PC-3 (cell line): ENCODE data around the gene SBK1. TPM values are rescaled to one million over a fixed set of nuclear protein-coding genes. Genes with fewer than 3 reads are reported as not detected.

ENCODE experiments used
- ATAC-seq: fragments of 200-7000 bp; cut with Tn5 transposase; 2 replicates; pipeline ENCODE4 v1.9.1; 2020; ENCODE audit warnings: mild to moderate bottlenecking, moderate library complexity
- BruUV-seq: library from RNA; stranded (reverse); fragments of 400-500 nt; replicated peaks from 2 replicates; lab custom pipeline; 2021; lab: Mats Ljungman, UMichigan
- CTCF ChIA-PET: fragments of 300-600 bp; sonication (Branson Sonifier 250); formaldehyde crosslinking; loops from one replicate; lab custom pipeline; 2022; ENCODE audit warnings: antibody characterized with exemption; lab: Charles Lee
- POLR2A ChIA-PET: fragments of 300-600 bp; sonication (Branson Sonifier 250); formaldehyde crosslinking; loops from one replicate; lab custom pipeline; 2022; ENCODE audit warnings: antibody characterized with exemption; ENCODE audit not compliant: unreplicated experiment; lab: Charles Lee
- DNase-seq: peaks from one replicate; pipeline ENCODE4 v3.0.0-alpha.2; 2015
- H2AFZ ChIP-seq: fragments of 300-600 bp; sonication (generic); 2 replicates; pipeline ENCODE4 v1.6.0; 2016; ENCODE audit warnings: antibody characterized with exemption, low read length
- H3F3A ChIP-seq: fragments of 300-600 bp; sonication (generic); one replicate; pipeline ENCODE4 v1.6.0; 2017; ENCODE audit warnings: antibody characterized with exemption, low read length, control low read depth, mild to moderate bottlenecking; ENCODE audit not compliant: unreplicated experiment
- H3K27ac ChIP-seq: fragments of 300-600 bp; sonication (generic); 2 replicates; pipeline ENCODE4 v1.5.1; 2016; ENCODE audit warnings: mild to moderate bottlenecking, low read length
- H3K27me3 ChIP-seq: fragments of 300-600 bp; sonication (generic); 2 replicates; pipeline ENCODE4 v1.6.1; 2016; ENCODE audit warnings: low read length, mixed read lengths
- H3K36me3 ChIP-seq: fragments of 300-600 bp; sonication (generic); 2 replicates; pipeline ENCODE4 v1.6.1; 2016; ENCODE audit warnings: low read depth, mixed run types, low read length, mixed read lengths
- H3K4me1 ChIP-seq: fragments of 300-600 bp; sonication (generic); 2 replicates; pipeline ENCODE4 v1.5.1; 2016; ENCODE audit warnings: low read length; ENCODE audit not compliant: insufficient read depth
- H3K4me2 ChIP-seq: fragments of 300-600 bp; sonication (generic); 2 replicates; pipeline ENCODE4 v1.6.0; 2016; ENCODE audit warnings: low read length
- H3K4me3 ChIP-seq: fragments of 300-600 bp; sonication (generic); 2 replicates; pipeline ENCODE4 v1.5.1; 2016; ENCODE audit warnings: mild to moderate bottlenecking, low read length, mixed read lengths
- H3K79me2 ChIP-seq: fragments of 300-600 bp; sonication (generic); 2 replicates; pipeline ENCODE4 v1.6.1; 2017; ENCODE audit warnings: low read length, mixed read lengths
- H3K9ac ChIP-seq: fragments of 300-600 bp; sonication (generic); 2 replicates; pipeline ENCODE4 v1.6.0; 2016; ENCODE audit warnings: mild to moderate bottlenecking, low read length
- H3K9me2 ChIP-seq: fragments of 300-600 bp; sonication (generic); replicated peaks from 2 replicates; pipeline ENCODE4 v1.6.1; 2016; ENCODE audit warnings: mixed run types, low read length, mixed read lengths
- H3K9me3 ChIP-seq: fragments of 300-600 bp; sonication (generic); 2 replicates; pipeline ENCODE4 v1.6.1; 2016; ENCODE audit warnings: low read length, mixed read lengths
- H4K20me1 ChIP-seq: fragments of 300-600 bp; sonication (generic); 2 replicates; pipeline ENCODE4 v1.6.1; 2016; ENCODE audit warnings: low read length, mixed read lengths
- EZH2 ChIP-seq: fragments of 300-600 bp; sonication (generic); IDR thresholded peaks from one replicate; pipeline ENCODE4 v1.6.1; 2017; ENCODE audit warnings: antibody characterized with exemption, mild to moderate bottlenecking, low read length; ENCODE audit not compliant: unreplicated experiment
- EZH2phosphoT487 ChIP-seq: fragments of 300-600 bp; sonication (generic); IDR thresholded peaks from 2 replicates; pipeline ENCODE4 v1.6.1; 2018; ENCODE audit warnings: mild to moderate bottlenecking, antibody characterized with exemption, low read length, borderline replicate concordance
- intact Hi-C: fragments of 100-400 bp; cut with micrococcal nuclease; formaldehyde crosslinking; loops from 2 replicates; pipeline ENCODE4 v1.9.0; 2023
- total RNA-seq: library from RNA; depleted of rRNA; stranded (reverse); fragments of >200 nt; gene quantifications from 2 replicates; pipeline ENCODE4 v1.2.3, GENCODE V29; 2014
- TF ChIP-seq, protein P1 (sequence below): fragments of 300-600 bp; sonication (generic); conservative IDR thresholded peaks from 2 replicates; pipeline ENCODE4 v1.5.1; 2017; ENCODE audit warnings: antibody characterized with exemption, low read depth, mild to moderate bottlenecking, low read length

SBK1 gene
- total RNA-seq, 1 experiment from 2014 or later, result 0.95 TPM

DNA sequence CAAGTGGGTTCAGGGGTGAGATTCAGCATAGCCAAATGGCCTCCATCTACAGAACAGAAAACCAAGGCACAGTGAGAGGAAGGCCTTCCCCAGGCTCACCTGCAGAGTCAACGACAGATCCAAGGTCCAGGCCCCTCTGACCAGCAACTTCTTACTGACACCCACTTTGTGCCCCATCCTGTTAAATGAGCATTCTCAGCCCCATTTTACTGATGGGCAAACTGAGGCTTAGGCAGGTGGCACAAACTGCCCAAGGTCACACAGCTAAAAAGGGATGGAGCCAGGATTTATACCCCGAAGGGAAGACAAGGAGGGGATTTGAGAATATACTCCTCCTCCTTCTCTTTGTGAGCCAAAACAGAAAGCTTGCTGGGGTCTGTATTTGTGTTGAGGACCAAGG lies 9.3 kb downstream of the SBK1 start:
- intact Hi-C loops, result no loop called here
- H3K9me3 ChIP-seq, result no peaks in the 10 kb centered on the region
- H2AFZ ChIP-seq, result no peak overlapping the region
- H3K27ac ChIP-seq, result no peak overlapping the region
- no peak for ATAC-seq
- H4K20me1 ChIP-seq, result no peaks in the 10 kb centered on the region
- ChIA-PET CTCF (no interaction called here), POLR2A (no interaction called here)
- H3K4me1 ChIP-seq, result no peaks in the 10 kb centered on the region
- no peak overlapping the region for H3K4me2 ChIP-seq
- no peak for DNase-seq
- H3K27me3 ChIP-seq, result no peaks in the 10 kb centered on the region
- H3K36me3 ChIP-seq, result no peaks in the 10 kb centered on the region
- H3K79me2 ChIP-seq, result no peaks in the 10 kb centered on the region
- no peak overlapping the region for H3K9ac ChIP-seq
- no peaks in the 10 kb centered on the region for H3K9me2 ChIP-seq
- TF ChIP-seq EZH2, result no peak
- TF ChIP-seq, protein P1, sequence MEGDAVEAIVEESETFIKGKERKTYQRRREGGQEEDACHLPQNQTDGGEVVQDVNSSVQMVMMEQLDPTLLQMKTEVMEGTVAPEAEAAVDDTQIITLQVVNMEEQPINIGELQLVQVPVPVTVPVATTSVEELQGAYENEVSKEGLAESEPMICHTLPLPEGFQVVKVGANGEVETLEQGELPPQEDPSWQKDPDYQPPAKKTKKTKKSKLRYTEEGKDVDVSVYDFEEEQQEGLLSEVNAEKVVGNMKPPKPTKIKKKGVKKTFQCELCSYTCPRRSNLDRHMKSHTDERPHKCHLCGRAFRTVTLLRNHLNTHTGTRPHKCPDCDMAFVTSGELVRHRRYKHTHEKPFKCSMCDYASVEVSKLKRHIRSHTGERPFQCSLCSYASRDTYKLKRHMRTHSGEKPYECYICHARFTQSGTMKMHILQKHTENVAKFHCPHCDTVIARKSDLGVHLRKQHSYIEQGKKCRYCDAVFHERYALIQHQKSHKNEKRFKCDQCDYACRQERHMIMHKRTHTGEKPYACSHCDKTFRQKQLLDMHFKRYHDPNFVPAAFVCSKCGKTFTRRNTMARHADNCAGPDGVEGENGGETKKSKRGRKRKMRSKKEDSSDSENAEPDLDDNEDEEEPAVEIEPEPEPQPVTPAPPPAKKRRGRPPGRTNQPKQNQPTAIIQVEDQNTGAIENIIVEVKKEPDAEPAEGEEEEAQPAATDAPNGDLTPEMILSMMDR, result no peak
- no peak for TF ChIP-seq EZH2phosphoT487
- no peak overlapping the region for H3K4me3 ChIP-seq
- no peaks in the 10 kb centered on the region for H3F3A ChIP-seq
- no TSS peak for BruUV-seq

DNA sequence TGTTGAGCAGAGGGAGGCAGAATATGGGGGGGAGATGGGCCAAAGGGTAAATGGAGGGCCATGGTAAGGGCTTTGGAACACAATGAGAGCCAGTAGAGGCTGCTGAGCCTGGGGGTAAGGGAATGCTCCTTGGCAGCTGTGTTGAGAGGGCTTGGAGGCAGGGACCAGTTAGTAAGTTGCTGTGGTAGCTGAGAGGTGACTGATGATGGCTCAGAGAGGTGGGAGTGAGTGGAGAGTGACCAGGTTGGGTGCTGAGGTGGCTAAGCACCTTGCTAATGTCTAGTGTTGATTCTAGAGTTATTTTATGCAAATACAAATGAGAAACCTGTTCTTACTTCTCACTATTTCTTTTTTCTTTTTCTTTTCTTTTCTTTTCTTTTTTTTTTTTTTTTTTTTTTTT lies 10.8 kb downstream of the SBK1 start:
- Histone ChIP-seq H2AFZ (no peak overlapping the region), H4K20me1 (no peaks in the 10 kb centered on the region), H3K79me2 (no peaks in the 10 kb centered on the region), H3K27ac (no peak overlapping the region), H3K9ac (no peak overlapping the region), H3K36me3 (no peaks in the 10 kb centered on the region), H3K4me3 (no peak overlapping the region), H3K9me3 (no peaks in the 10 kb centered on the region), H3F3A (no peaks in the 10 kb centered on the region), H3K9me2 (no peaks in the 10 kb centered on the region), H3K27me3 (no peaks in the 10 kb centered on the region), H3K4me2 (no peak overlapping the region), H3K4me1 (no peaks in the 10 kb centered on the region)
- ATAC-seq (no peak), DNase-seq (no peak)
- ChIA-PET CTCF (no interaction called here), POLR2A (no interaction called here)
- TF ChIP-seq, protein P1, result no peak
- TF ChIP-seq EZH2 (no peak), EZH2phosphoT487 (no peak)
- BruUV-seq, result no TSS peak
- intact Hi-C loops, result no loop called here

DNA sequence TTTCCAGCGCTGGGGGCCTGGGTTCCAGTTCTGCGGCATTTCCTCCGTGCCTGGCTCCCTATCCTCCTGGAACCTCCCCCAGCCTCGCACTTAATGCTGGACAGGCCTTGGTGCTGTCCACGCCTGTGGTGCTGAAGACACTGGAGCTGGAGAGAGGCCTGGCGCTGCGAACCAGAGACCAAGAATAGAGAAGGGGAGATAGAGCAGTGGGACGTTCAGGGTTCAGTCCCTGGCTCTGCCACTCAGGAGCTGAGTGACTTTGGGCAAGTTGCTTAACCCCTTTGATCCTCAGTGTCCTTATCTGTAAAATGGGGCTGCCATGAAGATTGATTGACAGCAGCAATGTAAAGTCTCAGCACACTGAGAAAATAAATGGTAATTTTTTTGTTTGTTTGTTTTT lies 11.9 kb downstream of the SBK1 start:
- H3K79me2 ChIP-seq, result no peaks in the 10 kb centered on the region
- ATAC-seq, result no peak
- no TSS peak for BruUV-seq
- no peaks in the 10 kb centered on the region for H3K36me3 ChIP-seq
- H3K4me2 ChIP-seq, result no peak overlapping the region
- H3K4me1 ChIP-seq, result no peaks in the 10 kb centered on the region
- no peak overlapping the region for H3K9ac ChIP-seq
- TF ChIP-seq EZH2, result no peak
- TF ChIP-seq, protein P1, result no peak
- no peak for TF ChIP-seq EZH2phosphoT487
- no peaks in the 10 kb centered on the region for H3K9me3 ChIP-seq
- H3K9me2 ChIP-seq, result no peaks in the 10 kb centered on the region
- H3K27me3 ChIP-seq, result no peaks in the 10 kb centered on the region
- DNase-seq, result peak; percentile 30
- ChIA-PET POLR2A (no interaction called here), CTCF (no interaction called here)
- H2AFZ ChIP-seq, result no peak overlapping the region
- intact Hi-C loops, result no loop called here
- H4K20me1 ChIP-seq, result no peaks in the 10 kb centered on the region
- no peaks in the 10 kb centered on the region for H3F3A ChIP-seq
- H3K4me3 ChIP-seq, result no peak overlapping the region
- H3K27ac ChIP-seq, result no peak overlapping the region
